Measurements from ENCODE around the gene ASB15.

DNA sequence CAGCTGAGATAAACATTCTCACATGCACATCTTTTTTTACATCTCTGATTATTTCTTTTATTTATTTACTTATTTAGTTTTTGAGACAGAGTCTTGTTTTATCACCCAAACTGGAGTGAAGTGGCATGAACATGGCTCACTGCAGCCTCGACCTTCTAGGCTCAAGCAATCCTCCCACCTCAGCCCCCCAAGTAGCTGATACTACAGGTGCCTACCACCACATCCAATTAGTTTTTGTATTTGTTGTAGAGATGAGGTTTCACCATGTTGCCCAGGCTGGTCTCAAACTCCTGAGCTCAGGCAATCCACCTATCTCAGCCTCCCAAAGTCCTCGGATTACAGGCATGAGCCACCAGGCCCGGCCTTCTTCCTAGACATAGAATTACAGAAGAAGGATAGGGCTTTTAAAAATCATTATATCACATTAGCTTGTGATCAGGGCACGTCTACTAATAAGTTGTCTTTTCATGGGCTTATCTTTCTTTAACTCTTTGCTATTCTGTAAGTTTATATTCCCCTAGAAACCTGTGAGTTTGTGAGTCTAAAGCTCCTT is 5.9 kb downstream of the ASB15 start:
- TF ChIP-seq POLR2A (IDR thresholded peaks at IDR 0.05) (no peak), POLR2AphosphoS5 (IDR thresholded peaks at IDR 0.05) (no peak)
- TF ChIP-seq, protein P1, sequence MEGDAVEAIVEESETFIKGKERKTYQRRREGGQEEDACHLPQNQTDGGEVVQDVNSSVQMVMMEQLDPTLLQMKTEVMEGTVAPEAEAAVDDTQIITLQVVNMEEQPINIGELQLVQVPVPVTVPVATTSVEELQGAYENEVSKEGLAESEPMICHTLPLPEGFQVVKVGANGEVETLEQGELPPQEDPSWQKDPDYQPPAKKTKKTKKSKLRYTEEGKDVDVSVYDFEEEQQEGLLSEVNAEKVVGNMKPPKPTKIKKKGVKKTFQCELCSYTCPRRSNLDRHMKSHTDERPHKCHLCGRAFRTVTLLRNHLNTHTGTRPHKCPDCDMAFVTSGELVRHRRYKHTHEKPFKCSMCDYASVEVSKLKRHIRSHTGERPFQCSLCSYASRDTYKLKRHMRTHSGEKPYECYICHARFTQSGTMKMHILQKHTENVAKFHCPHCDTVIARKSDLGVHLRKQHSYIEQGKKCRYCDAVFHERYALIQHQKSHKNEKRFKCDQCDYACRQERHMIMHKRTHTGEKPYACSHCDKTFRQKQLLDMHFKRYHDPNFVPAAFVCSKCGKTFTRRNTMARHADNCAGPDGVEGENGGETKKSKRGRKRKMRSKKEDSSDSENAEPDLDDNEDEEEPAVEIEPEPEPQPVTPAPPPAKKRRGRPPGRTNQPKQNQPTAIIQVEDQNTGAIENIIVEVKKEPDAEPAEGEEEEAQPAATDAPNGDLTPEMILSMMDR (IDR thresholded peaks at IDR 0.05): no peak
